Inferior parietal cortex (tissue), 1 donor: Measurements from ENCODE around the gene ATP1A1.

ENCODE experiments used
- DNase-seq: peaks from one replicate; pipeline ENCODE4 v3.0.0-alpha.2; 2016; ENCODE audit errors: extremely low spot score

Gene ATP1A1

DNA sequence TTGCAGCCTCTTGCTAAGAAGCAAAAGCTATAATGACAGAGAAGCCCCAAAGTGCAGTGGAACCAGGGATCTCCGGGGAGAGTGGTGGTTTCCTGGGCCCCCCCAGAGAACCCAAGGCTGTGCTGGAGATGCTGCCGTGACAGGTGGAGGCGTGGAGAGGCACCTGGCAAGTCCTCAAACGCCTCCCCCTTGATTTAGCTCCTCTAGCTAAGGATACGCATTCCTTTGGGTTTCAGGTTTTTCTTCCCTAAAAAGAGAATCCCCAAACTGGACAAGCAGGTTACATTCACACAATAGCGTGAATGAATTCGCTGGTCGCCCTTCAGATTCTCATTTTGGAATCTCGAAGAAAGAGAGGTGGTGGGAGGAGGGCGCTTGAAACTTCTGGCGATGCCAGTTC is 853 bp upstream of the ATP1A1 start:
- DNase-seq = no peak

DNA sequence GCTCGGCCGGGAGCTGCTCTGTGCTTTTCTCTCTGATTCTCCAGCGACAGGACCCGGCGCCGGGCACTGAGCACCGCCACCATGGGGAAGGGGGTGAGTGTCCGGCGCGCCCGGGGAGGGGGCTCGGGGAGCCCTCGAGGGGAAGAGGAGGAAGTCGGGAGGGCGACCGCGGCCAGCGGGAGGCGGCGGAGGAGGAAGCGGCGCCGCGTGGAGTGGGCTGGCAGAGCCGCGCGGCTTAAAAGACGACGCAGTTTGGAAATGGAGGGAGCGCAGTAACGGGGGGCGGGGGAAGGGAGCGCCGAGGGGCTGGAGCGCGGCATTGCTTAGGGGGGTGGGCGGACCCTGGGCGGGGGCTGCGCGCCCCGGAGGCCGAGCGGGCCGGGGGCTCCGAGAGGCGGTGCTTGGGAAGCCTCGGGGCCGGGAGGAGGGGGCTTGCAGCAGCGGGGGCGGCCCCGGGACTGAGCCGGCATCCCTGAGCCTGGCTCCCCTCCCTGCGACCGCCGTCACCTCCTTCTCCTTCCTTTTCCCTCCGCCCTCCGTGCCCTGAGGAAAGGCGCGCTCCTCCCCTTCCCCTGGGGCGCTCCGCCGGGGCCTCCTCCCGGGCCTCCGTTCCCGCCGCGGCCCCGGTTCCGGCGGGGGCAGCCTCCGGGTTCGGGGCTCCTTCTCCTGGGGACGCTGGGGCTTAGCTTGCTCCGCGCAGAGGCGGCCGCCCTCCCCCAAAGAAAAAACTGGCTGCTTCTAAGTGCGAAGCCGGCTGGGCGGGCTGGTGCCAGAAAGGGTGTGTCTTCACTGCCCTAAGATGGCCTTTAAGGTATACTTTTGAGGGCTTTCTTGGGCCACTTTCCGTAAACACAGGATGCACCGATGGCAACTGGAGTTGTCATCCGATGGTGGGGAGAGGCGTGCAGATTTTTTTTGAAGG is 648 bp downstream of the ATP1A1 start:
- DNase-seq = peak; percentile 54

DNA sequence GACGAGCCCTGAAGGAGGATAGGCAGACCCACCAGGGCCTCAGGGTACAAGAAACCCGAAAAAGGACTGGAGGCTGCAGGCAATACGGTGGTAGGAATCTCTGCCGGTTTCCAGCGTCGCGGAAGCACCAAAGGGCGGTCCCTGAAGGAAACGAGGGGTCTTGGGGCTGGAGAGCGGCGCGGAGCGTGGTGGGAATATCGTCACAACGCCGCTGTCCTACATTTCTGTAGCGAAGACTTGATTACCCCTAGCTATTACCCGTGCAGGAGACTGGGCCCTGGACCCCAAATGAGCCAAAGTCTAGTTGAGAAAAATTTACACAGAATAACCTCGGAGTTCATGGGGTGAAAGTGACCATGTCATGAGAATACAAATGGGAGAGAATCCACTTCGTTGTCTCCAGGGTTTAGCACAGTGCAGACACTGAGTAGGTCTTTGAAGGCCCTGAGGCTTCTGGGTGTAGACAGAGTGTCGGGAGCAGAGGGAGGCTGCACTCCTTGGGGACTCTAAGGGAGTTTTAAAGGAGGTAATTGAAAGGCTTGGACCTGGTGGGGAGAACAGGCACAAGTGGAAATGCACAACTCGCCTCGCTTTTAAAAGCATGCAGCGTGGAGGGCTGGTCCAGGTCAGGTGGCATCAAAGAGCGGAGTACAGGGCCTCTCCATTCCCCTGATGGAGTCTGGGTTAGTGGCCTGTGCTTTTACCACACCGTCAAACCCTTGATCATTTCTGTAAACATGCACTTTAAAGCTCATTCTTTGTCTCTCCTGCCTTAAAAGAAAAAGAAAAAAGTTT is 1.5 kb downstream of the ATP1A1 start:
- DNase-seq = no peak

DNA sequence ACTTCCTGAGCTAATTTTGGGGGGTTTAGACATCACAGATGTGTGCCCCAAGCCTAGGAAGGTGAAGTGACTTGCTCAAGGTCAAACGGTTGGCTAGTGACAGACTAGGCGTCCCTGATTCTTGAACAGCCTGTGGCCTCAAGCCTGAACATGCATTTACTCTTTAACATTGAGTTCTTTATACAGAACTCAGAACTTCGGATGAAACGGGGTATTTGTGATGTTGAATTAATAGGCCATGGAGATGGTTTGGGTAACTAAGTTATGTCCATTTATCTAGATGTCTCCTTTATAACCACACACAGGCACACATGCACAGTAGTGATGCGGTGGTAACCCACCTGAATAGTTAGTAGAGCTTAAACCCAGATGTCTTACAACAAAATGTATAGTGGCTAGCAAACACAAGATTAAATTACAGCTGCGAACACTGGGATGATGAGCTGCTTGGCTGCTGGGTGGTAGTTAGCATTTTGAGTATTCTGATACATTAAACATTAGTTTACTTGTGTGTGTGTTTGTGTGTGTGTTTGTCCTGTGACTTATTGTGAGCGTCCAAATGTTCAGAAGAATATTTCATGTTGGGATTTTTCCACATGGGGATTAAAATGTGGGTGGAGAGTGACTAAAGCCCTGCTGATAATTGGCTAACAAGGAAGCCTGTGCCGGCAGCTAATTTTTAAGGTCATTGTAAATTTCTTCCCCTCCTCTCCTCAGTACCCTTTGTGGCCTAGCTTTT is 2.3 kb downstream of the ATP1A1 start:
- DNase-seq = peak; percentile 57

DNA sequence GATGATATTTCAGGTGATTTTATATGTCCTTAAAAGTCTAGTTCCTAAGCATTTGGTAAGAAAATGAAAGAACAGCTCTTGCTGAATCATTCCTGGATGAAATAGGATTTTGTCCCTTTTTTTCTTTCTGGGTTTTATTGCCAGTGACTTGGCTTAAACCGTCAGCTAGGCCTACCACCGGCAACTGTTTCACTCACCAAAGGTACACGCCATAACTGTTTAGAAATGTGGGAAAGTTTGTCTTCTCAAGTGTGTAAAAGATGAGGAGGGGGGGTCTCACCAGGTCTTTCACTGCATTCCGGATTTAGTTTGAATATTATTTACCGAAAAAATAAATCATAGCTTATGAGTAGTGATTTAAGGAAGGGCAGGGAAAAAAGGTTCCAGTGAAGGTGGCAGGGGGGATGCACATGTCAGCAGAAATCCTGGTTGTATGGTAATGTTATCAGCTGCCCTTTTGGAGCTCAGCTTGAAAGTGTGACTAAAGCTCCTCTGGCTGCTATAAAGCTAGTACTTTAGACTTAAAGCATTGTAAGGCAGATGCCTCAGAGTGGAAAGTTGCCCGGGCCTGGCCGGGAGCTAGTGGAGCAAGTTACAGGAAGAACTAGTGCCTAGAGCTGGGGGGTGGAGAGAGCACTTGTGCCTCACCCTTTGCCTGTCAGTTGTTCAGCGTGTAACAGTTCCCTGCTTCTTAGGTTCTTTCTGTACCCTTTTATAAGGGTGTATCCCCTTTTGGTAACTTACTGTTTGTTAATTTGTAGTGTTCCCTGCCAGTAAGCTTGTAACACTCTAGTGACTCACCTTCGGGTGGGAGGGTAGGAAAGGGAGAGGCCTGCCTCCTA is 3.1 kb downstream of the ATP1A1 start:
- DNase-seq = peak; percentile 66

DNA sequence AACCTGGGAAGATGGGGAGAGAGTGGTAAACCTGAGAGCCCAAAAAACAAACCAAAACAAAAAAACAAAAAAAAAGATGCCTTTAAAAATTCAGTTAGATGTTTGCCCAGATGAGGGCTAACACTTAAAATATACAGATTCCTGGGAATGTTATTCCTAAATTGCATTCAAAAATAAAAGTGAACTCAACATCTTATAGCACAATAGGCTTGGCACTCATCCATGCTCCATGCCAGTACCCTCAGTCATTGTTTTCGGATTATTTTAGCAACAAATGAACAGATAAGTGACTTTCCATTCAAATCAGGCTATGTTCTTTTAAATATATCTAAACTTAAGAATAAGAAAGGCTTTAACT is 3.7 kb downstream of the ATP1A1 start:
- DNase-seq = no peak

DNA sequence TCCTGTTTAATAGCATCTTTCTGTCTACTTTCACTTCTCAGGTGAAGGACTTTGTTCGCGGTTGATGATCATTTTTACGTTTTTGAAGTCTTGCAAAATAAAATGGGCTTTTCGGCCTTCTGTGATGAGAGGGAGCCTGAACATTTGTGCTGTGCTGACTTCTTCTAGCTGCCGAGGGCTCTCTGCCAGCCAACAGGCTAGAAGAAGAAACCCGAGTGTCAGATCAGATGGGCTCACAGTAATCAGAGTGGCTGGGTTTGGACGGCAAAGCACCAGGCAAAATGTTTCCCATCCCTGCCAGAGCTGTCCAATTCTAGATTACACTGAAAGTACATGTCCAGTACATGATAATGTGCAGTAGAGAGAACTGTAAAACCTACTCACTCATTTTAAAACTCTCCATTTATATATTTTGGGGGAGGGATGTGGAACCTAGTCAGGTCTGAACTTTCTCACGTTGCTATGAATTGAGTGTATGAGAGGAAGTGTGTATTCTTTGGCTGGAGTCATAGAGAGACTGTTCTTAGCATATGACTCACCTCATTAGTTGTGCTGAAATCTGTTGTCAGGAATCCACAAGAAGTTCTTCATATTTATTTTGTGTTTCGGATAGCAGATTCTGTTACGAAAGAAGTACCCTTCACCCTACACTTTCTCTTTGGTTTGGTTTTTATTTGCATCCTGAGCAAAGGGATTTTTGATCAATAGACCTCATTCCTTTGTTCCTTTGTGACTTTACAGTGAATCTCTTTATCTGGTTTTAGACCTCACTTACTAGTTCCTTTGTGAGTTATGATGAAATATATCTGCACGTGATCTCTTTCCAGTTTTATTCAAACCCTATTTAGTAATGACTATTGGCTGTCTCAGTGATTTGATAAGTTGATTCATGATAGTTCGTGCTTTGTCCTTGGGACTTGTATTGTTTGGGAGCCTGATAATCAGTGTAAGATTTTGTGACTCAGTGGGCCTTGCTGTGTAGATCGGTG is 4.8 kb downstream of the ATP1A1 start:
- peak; percentile 76 for DNase-seq

DNA sequence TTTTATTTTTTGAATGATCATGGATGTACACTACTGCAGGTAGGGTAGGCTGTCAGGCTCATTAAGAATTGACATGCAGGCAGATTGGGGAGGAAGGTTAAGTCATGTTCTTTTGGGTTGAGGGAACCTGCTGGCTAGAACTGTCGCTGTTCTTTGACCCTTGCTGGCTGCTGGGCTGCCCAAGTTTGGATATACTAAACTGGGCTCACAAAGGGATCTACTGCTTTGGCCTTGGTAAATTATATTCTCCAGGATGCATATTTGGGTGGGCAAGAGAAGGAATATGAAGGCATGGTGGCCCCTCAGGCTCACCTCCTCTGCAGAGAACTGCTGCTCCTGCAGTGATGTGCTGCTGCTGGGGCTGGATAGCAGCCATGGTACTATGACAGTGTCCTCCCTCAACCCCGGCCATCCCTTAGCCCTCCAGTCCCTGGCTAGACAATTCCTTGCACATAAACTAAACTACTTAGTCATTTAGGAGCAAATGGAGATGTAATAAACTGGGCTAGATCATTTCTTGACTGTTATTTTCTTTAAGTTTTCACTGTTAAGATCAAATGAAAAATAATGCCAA is 6.1 kb downstream of the ATP1A1 start:
- DNase-seq = no peak

DNA sequence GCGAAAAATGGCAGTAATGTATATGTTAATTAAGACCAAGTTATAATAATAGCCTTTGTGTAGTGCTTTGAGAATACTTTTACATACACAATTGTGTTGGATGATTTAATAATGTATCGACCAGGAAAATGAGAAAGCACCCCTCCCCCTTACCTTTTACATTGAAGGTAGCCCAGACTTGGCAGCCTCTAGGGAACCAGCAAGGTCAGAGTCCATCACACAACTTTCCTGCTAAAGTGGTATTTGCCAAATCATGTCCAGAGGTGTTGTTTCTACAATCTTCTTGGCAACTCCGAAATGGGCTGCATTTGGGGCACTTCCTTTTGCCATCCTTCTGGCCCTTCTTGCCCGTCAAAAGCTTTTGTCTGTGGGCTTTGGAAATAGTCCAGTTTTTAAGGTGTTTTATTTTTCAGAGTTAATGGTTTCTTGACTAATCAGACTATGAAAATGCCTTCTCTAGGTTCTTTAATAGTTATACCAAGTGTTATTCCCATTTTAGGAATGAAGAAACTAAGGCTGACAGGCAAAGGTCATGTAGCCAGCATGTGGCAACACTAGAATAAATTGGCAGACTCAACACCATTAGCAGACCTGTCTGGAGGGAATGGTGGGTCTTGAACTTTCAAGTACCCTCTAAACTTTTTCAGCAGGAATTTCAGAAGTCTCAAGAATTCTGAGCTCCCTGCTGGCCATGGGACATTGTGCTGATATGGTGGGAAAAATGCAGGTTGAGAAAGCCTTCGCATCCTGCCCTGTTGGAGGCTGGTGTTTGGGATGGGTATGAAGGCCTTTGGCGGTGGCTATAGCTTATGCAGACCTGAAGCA is 6.8 kb downstream of the ATP1A1 start:
- no peak for DNase-seq

DNA sequence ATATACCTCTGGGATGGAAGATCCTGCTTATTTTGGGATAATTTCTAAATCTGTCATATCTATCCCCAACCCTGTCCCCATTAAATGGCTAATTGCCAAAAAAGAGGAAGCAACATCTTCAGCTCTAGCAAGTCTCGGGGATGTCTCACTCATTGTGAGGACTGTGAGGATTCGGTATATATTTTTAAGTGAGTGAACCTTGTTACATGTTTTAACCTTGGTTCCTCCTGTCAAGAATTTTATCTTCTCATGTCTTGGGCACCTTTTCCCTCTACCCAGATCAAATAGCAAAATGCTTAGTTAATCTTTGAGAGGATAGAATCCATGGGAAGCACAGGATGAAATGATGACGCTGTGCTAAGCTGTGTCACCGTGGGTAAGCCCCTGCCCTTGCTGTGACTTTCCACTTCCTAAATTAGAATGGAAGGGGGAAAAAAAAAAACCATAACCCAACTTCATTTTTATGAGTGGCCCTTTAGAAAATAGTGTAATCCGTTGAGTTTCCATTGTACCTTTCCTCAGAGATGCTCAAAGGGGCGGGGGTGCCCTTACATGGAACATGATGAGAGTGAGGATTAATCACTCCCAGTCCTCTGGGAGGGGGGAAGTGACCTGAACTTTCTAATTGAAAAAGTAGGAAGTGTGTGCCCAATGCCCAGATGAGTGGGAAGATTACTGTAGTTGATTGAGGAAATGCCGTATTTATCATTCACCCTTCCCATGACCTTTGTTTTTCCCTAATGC is 7.6 kb downstream of the ATP1A1 start:
- DNase-seq = no peak

DNA sequence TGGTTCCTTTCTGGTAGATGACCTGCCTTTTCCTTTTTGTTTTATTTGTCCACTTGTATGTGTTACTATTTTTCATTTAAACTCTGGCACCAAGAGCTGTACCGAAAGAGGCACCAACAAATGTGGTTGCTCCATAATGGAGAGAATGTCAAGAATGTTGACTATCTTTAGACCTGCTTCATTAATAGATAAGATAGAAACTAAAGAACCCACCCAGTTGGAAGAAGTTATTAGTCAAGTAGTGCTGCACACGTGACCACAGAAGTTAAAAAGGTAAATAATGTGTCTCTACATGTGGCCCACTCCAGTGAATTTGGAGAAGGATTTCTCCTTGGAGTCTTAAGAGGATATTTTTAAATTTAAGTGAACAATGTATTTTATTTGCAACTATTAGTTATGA is 9.3 kb downstream of the ATP1A1 start:
- DNase-seq = no peak

DNA sequence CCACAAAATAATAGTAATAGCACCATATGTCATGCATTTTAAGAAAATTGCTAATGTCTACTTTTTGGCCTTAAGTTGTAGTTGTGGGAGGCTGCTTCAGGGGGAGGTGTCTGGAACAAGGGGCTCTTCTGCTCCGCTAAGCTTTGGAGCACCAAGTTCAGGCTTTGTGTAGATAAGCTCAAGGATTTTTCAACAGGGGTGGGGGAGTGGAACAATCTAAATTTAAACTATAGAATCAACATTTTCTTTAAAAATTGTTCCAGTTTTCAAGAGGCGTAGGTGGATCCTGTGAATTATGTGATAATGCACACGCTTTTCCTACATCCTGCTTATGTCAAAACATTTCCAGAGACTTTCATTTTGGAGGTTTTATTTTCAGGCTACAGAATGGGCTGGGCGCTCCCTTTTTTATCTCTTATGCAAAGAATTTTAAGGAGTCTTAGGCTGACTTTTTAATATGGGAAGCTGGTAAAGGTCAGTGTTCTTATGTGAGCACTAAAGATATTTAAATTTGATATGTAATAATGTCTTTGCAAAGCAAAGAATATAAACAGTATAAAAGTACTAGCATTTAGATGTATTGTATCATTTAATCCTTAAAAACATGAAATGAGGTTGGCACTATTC is 9.9 kb downstream of the ATP1A1 start:
- DNase-seq = peak; percentile 63

DNA sequence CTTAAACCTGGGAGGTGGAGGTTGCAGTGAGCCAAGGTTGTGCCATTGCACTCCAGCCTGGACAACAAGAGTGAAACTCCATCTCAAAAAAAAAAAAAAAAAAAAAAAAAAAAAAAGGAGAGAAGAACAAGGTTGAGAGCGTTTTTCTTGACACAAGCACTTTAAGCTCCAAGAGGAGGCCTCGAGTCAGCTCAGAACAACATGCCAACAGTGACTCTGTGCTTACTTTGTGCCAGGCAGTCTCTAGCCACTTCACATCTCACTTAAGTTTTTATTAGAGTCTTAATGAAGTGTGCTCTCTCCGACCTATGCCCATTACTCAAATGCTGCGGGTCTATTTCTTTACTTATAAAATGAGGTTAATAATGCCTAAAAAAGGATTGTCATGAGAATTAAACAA is 13.0 kb downstream of the ATP1A1 start:
- no peak for DNase-seq

DNA sequence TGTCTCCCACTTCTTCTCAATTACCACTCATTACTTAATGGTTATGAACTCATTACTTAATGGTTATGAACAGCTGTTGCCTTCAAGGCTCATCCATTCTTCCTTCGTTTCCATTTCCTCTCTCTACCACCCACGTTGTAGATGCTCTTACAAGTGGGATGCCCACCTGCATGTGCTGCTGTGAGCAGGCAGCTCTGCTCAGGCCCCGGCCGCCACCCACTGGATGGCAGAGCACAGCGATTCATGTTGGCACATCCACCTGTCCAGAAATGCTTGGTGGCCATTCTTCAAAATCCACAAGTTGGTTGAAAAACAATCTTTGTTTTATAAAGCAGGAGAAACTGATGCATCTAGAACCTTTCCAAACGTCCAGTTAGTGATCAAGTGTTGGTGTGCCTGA is 14.5 kb downstream of the ATP1A1 start:
- no peak for DNase-seq

DNA sequence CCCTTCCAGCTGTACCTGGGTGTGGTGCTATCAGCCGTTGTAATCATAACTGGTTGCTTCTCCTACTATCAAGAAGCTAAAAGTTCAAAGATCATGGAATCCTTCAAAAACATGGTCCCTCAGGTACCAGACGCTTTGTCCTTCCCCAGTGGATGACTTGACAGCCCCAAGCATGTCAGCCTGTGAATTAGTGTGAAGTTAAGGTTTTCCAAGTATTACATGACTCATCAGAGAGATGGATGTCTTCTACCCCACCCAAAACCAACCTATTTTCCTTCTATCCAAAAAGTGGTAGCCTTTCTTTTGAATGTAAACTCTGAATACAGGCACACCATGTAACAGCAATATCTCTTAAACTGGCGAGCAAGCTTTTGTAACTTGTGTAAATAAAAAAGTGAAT is 15.1 kb downstream of the ATP1A1 start:
- no peak for DNase-seq

DNA sequence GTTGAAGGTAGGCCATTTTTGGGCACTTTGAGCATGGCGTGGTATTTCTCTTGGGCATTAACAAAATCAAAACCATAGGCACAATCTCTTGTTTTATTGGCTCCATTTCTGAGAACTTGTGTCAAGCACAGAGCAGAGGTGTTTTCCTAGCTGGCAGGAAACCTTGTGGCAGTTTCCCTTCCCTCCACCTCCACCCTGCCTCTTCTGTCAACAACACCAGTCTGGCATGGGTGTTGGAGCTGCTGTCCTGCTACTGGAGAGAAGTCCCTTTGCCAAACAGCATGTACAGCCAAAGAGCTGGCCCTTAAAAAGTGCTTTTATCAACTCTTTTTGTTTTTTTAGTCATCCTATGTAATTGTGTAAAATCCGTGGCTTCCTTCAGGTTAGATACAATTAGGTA is 16.0 kb downstream of the ATP1A1 start:
- no peak for DNase-seq

DNA sequence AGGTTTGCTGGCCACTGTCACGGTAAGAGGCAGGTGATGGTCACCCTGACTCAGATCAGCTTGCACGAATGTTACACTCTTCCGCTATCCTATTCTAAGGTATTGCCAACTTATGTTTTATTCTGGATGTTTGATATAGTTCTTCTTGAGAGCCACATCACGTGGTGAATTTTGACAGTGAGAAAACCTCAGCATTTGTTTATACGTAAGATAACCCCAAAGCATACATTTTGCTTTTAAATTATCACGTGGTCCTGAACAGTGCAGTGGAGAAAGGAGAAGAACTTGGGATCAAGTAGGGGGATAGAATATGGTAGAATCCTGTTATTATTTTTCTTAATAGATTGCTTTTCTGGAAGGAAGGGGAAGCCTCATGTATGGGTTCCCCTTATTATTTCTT is 16.6 kb downstream of the ATP1A1 start:
- no peak for DNase-seq

DNA sequence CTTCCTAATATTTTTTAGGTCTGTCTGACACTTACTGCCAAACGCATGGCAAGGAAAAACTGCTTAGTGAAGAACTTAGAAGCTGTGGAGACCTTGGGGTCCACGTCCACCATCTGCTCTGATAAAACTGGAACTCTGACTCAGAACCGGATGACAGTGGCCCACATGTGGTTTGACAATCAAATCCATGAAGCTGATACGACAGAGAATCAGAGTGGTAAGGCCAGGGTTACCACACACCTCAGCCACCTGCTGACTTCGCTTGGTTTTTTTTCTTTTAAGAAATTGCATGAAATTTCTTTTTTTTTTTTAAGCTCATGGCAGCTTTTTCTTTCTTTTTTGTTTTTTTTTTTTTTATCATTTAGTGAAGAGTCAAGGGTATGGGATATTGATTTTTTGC is 17.2 kb downstream of the ATP1A1 start:
- no peak for DNase-seq
